OCI-LY3 (cell line): Measurements from ENCODE around the gene BCL2L14.

Source experiments
- H2AFZ ChIP-seq: fragments of 200-600, 300-600 bp; shearing (Covaris generic); 2 replicates; pipeline ENCODE4 v1.6.0; 2014; ENCODE audit warnings: antibody characterized with exemption, low read depth, low read length
- H3K27ac ChIP-seq: fragments of 200-600, 300-600 bp; sonication (generic); 2 replicates; pipeline ENCODE4 v1.5.1; 2014; ENCODE audit warnings: mild to moderate bottlenecking, low read length, moderate library complexity, mixed read lengths
- H3K27me3 ChIP-seq: fragments of 200-600, 300-600 bp; sonication (generic); 2 replicates; pipeline ENCODE4 v1.6.1; 2014; ENCODE audit warnings: low read depth, low read length, mixed read lengths
- H3K36me3 ChIP-seq: fragments of 200-600, 300-600 bp; sonication (generic); replicated peaks from 2 replicates; pipeline ENCODE3; 2014; ENCODE audit warnings: low read depth, low read length, mixed read lengths
- H3K4me1 ChIP-seq: fragments of 300-600, 200-600 bp; sonication (generic); 2 replicates; pipeline ENCODE4 v1.6.1; 2014; ENCODE audit warnings: low read length, mixed read lengths
- H3K4me2 ChIP-seq: fragments of 200-600, 300-600 bp; sonication (generic); 2 replicates; pipeline ENCODE4 v1.6.1; 2014; ENCODE audit warnings: low read length, mixed read lengths
- H3K4me3 ChIP-seq: fragments of 300-600, 200-600 bp; sonication (generic); 2 replicates; pipeline ENCODE4 v1.5.1; 2014; ENCODE audit warnings: antibody characterized with exemption, mild to moderate bottlenecking, low read length, moderate library complexity
- H3K79me2 ChIP-seq: fragments of 300-600, 200-600 bp; shearing (Covaris generic); 2 replicates; pipeline ENCODE4 v1.6.1; 2014; ENCODE audit warnings: mild to moderate bottlenecking, low read length, mixed read lengths
- H3K9ac ChIP-seq: fragments of 300-600, 200-600 bp; shearing (Covaris generic); 2 replicates; pipeline ENCODE4 v1.6.0; 2014; ENCODE audit warnings: mild to moderate bottlenecking, low read length, moderate library complexity
- H3K9me3 ChIP-seq: fragments of 200-600, 300-600 bp; shearing (Covaris generic); 2 replicates; pipeline ENCODE4 v1.6.1; 2014; ENCODE audit warnings: low read length, mixed read lengths; ENCODE audit not compliant: insufficient read depth
- H4K20me1 ChIP-seq: fragments of 200-600, 300-600 bp; sonication (generic); 2 replicates; pipeline ENCODE4 v1.6.1; 2016; ENCODE audit warnings: low read length, mixed read lengths; ENCODE audit not compliant: insufficient read depth
- EZH2phosphoT487 ChIP-seq: fragments of 200-600 bp; shearing (Covaris generic); IDR thresholded peaks from 2 replicates; pipeline ENCODE4 v1.6.1; 2018; ENCODE audit warnings: antibody characterized with exemption, mixed run types, low read depth
- TF ChIP-seq, protein P1 (sequence below): fragments of 200-600, 300-600 bp; sonication (generic); IDR thresholded peaks from 2 replicates; pipeline ENCODE4 v1.5.1; 2014; ENCODE audit warnings: antibody characterized with exemption, low read length, low read depth

Gene BCL2L14

DNA sequence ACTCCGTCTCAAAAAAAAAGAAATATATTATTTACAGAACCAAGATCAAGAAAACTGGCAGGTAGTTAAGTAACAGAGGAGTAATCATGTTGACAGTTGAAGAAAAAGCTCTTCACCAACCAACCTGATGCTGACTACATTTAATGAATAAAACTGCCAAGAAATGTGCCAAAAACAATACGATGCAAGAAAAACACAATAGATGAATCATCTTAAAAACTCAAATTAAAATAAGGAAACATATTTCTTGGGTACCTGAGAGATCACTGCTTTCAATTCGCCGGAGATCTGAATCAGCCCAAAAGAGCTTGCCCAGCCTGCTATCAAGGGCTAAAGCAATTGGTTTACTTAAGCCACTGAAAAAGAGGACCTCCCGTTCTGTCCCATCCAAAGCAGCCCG lies 76.4 kb downstream of the BCL2L14 start:
- no peaks in the 10 kb centered on the region for H3K9me3 ChIP-seq
- H3K79me2 ChIP-seq, result no peaks in the 10 kb centered on the region
- no peak overlapping the region for H3K4me3 ChIP-seq
- no peak overlapping the region for H3K27ac ChIP-seq
- no peak overlapping the region for H3K4me2 ChIP-seq
- H3K4me1 ChIP-seq, result peaks cover 23% of the 10 kb centered on the region
- peaks cover 17% of the 10 kb centered on the region for H3K36me3 ChIP-seq
- H3K9ac ChIP-seq, result no peak overlapping the region
- no peaks in the 10 kb centered on the region for H3K27me3 ChIP-seq
- no peak overlapping the region for H2AFZ ChIP-seq
- TF ChIP-seq EZH2phosphoT487, result no peak
- TF ChIP-seq, protein P1, sequence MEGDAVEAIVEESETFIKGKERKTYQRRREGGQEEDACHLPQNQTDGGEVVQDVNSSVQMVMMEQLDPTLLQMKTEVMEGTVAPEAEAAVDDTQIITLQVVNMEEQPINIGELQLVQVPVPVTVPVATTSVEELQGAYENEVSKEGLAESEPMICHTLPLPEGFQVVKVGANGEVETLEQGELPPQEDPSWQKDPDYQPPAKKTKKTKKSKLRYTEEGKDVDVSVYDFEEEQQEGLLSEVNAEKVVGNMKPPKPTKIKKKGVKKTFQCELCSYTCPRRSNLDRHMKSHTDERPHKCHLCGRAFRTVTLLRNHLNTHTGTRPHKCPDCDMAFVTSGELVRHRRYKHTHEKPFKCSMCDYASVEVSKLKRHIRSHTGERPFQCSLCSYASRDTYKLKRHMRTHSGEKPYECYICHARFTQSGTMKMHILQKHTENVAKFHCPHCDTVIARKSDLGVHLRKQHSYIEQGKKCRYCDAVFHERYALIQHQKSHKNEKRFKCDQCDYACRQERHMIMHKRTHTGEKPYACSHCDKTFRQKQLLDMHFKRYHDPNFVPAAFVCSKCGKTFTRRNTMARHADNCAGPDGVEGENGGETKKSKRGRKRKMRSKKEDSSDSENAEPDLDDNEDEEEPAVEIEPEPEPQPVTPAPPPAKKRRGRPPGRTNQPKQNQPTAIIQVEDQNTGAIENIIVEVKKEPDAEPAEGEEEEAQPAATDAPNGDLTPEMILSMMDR, result no peak
- no peaks in the 10 kb centered on the region for H4K20me1 ChIP-seq
